Upper lobe of right lung (tissue), 1 donor: ENCODE measurements around the gene RAPGEF6. TPM values are rescaled to one million over a fixed set of nuclear protein-coding genes. Genes with fewer than 3 reads are reported as not detected.

Source experiments
- ATAC-seq: fragments of 200-7000 bp; cut with Tn5 transposase; one replicate; pipeline ENCODE4 v1.9.1; 2020; ENCODE audit warnings: mild to moderate bottlenecking, moderate library complexity
- DNase-seq: peaks from one replicate; pipeline ENCODE4 v3.0.0-alpha.2; 2020
- H3K27ac ChIP-seq: fragments of 200-600 bp; one replicate; pipeline ENCODE4 v1.8.0; 2022
- H3K27me3 ChIP-seq: fragments of 200-600 bp; one replicate; pipeline ENCODE4 v1.8.0; 2022; ENCODE audit warnings: mild to moderate bottlenecking
- H3K36me3 ChIP-seq: fragments of 200-600 bp; one replicate; pipeline ENCODE4 v1.8.0; 2022
- H3K4me1 ChIP-seq: fragments of 200-600 bp; one replicate; pipeline ENCODE4 v1.8.0; 2022
- H3K4me3 ChIP-seq: fragments of 200-600 bp; one replicate; pipeline ENCODE4 v1.8.0; 2022; ENCODE audit warnings: mild to moderate bottlenecking
- H3K9me3 ChIP-seq: fragments of 200-600 bp; one replicate; pipeline ENCODE4 v1.8.0; 2022
- intact Hi-C: fragments of 100-400 bp; cut with DNase I; formaldehyde crosslinking; loops from one replicate; pipeline ENCODE4 v1.11.0; 2022
- total RNA-seq: library from RNA; stranded (reverse); fragmentation: NEBNext Ultra II Directional; extraction: Animal tissue kit (Norgen Biotek cat#: 25700); gene quantifications from one replicate; pipeline ENCODE4 v1.2.1, GENCODE V29; 2021
- TF ChIP-seq, protein P1 (sequence below): fragments of 200-600 bp; IDR thresholded peaks from one replicate; pipeline ENCODE4 v1.8.0; 2022; ENCODE audit warnings: antibody characterized with exemption
- donor health status: DM: no; HTN: yes; CAD: no; lungs with severe emphysema.

Gene RAPGEF6
- total RNA-seq, 1 donor from 2014 or later = 27.2 TPM

GRCh38 chr5:131640043-131640856 is 5.2 kb upstream of the RAPGEF6 start:
- H3K27ac ChIP-seq = no peak overlapping the region
- ATAC-seq (no peak), DNase-seq (no peak)
- no peak overlapping the region for H3K4me3 ChIP-seq
- H3K4me1 ChIP-seq = no peaks in the 10 kb centered on the region
- TF ChIP-seq, protein P1, sequence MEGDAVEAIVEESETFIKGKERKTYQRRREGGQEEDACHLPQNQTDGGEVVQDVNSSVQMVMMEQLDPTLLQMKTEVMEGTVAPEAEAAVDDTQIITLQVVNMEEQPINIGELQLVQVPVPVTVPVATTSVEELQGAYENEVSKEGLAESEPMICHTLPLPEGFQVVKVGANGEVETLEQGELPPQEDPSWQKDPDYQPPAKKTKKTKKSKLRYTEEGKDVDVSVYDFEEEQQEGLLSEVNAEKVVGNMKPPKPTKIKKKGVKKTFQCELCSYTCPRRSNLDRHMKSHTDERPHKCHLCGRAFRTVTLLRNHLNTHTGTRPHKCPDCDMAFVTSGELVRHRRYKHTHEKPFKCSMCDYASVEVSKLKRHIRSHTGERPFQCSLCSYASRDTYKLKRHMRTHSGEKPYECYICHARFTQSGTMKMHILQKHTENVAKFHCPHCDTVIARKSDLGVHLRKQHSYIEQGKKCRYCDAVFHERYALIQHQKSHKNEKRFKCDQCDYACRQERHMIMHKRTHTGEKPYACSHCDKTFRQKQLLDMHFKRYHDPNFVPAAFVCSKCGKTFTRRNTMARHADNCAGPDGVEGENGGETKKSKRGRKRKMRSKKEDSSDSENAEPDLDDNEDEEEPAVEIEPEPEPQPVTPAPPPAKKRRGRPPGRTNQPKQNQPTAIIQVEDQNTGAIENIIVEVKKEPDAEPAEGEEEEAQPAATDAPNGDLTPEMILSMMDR = no peak
- H3K27me3 ChIP-seq = no peaks in the 10 kb centered on the region
- peaks cover 9% of the 10 kb centered on the region for H3K36me3 ChIP-seq
- intact Hi-C loops = no loop called here
- H3K9me3 ChIP-seq = no peaks in the 10 kb centered on the region

- no peak for DNase-seq
- H3K27ac ChIP-seq = no peak overlapping the region
- no peak for ATAC-seq
- no peaks in the 10 kb centered on the region for H3K4me1 ChIP-seq
- H3K9me3 ChIP-seq = no peaks in the 10 kb centered on the region
- TF ChIP-seq, protein P1 = no peak
- H3K36me3 ChIP-seq = peaks cover 9% of the 10 kb centered on the region
- no peaks in the 10 kb centered on the region for H3K27me3 ChIP-seq
- H3K4me3 ChIP-seq = no peak overlapping the region
- intact Hi-C loops = no loop called here
Observed at GRCh38 chr5:131639148-131639547, 4.1 kb upstream of the RAPGEF6 start.

GRCh38 chr5:131637694-131638093 is 2.7 kb upstream of the RAPGEF6 start:
- no peaks in the 10 kb centered on the region for H3K27me3 ChIP-seq
- H3K4me1 ChIP-seq = peaks cover 13% of the 10 kb centered on the region
- DNase-seq = no peak
- intact Hi-C loops = no loop called here
- no peak overlapping the region for H3K4me3 ChIP-seq
- TF ChIP-seq, protein P1 = no peak
- H3K9me3 ChIP-seq = no peaks in the 10 kb centered on the region
- ATAC-seq = no peak
- H3K27ac ChIP-seq = no peak overlapping the region
- H3K36me3 ChIP-seq = no peaks in the 10 kb centered on the region

- no peak for DNase-seq
- TF ChIP-seq, protein P1 = no peak
- ATAC-seq = no peak
- Histone ChIP-seq H3K4me1 (peaks cover 24% of the 10 kb centered on the region), H3K9me3 (no peaks in the 10 kb centered on the region), H3K36me3 (no peaks in the 10 kb centered on the region), H3K27me3 (no peaks in the 10 kb centered on the region), H3K27ac (peak overlapping the region; percentile 98), H3K4me3 (peak overlapping the region; percentile 85)
- intact Hi-C loops = no loop called here
Observed at GRCh38 chr5:131635684-131636572, 899 bp upstream of the RAPGEF6 start.

- ATAC-seq = peak; percentile 37
- Histone ChIP-seq H3K4me3 (peak overlapping the region; percentile 85), H3K27me3 (no peaks in the 10 kb centered on the region), H3K36me3 (no peaks in the 10 kb centered on the region), H3K27ac (peak overlapping the region; percentile 98), H3K4me1 (peaks cover 28% of the 10 kb centered on the region), H3K9me3 (no peaks in the 10 kb centered on the region)
- no peak for DNase-seq
- intact Hi-C loops = no loop called here
- TF ChIP-seq, protein P1 = no peak
Observed at GRCh38 chr5:131634666-131634995, 398 bp downstream of the RAPGEF6 start.
